Measurements from ENCODE around the gene SUSD6. TPM values are rescaled to one million over a fixed set of nuclear protein-coding genes. Genes with fewer than 3 reads are reported as not detected.

The SUSD6 gene
- total and polyA plus RNA-seq, 4 donors, result 16.0 to 75.1 (median 61.0) TPM

- WGBS, 2 donors, result 42 to 63% methylated on average over 4 of the region's 4 CpGs
- Histone ChIP-seq H3K9me3 (ENCODE audit: control insufficient read depth in 4 of 4, insufficient read depth in 3 of 4, low read length in 3 of 4) (no peaks in the 10 kb centered on the region), H3K27ac (ENCODE audit: low read depth in 1 of 2, low read length in 1 of 2) (peak overlapping the region in 1 of 2 donors; percentile 66), H3K36me3 (ENCODE audit: control insufficient read depth in 4 of 4, insufficient read depth in 4 of 4, low read length in 4 of 4) (peaks cover 2 to 29% (median 7%) of the 10 kb centered on the region in 4 donors), H3K27me3 (ENCODE audit: control insufficient read depth in 3 of 3, insufficient read depth in 3 of 3, low read length in 2 of 3) (no peaks in the 10 kb centered on the region), H3K4me3 (no peak overlapping the region), H3K4me1 (ENCODE audit: control insufficient read depth in 5 of 5, insufficient read depth in 5 of 5, low read length in 5 of 5) (peaks cover 24 to 46% (median 35%) of the 10 kb centered on the region in 5 donors), H3K9ac (ENCODE audit: insufficient read depth in 1 of 2, low read length in 2 of 2) (no peak overlapping the region)
- DNase-seq, result peak; percentile 82 to 90 (median 84)
- TF ChIP-seq CTCF (IDR thresholded peaks at IDR 0.05; ENCODE audit: control extremely low read depth, extremely low read depth), result no peak
- ATAC-seq (ENCODE audit: insufficient read depth, low FRiP score), result no peak
Measured at GRCh38 chr14:69711065-69711464, 99.7 kb downstream of the SUSD6 start.

GRCh38 chr14:69711477-69711876 lies 100.1 kb downstream of the SUSD6 start:
- whole genome bisulfite sequencing, 2 donors, result 12 to 13% methylated on average over 1 of the region's 1 CpG
- ATAC-seq (ENCODE audit: insufficient read depth, low FRiP score) (no peak), DNase-seq (no peak)
- H3K9me3 ChIP-seq (ENCODE audit: control insufficient read depth in 4 of 4, insufficient read depth in 3 of 4, low read length in 3 of 4), result no peaks in the 10 kb centered on the region
- no peak overlapping the region for H3K9ac ChIP-seq (ENCODE audit: insufficient read depth in 1 of 2, low read length in 2 of 2)
- H3K4me1 ChIP-seq (ENCODE audit: control insufficient read depth in 5 of 5, insufficient read depth in 5 of 5, low read length in 5 of 5), result peaks cover 28 to 50% (median 37%) of the 10 kb centered on the region in 5 donors
- no peak for TF ChIP-seq CTCF (IDR thresholded peaks at IDR 0.05; ENCODE audit: control extremely low read depth, extremely low read depth)
- peaks cover 2 to 26% (median 7%) of the 10 kb centered on the region in 4 donors for H3K36me3 ChIP-seq (ENCODE audit: control insufficient read depth in 4 of 4, insufficient read depth in 4 of 4, low read length in 4 of 4)
- peak overlapping the region; percentile 11 to 66 for H3K27ac ChIP-seq (ENCODE audit: low read depth in 1 of 2, low read length in 1 of 2)
- H3K27me3 ChIP-seq (ENCODE audit: control insufficient read depth in 3 of 3, insufficient read depth in 3 of 3, low read length in 2 of 3), result no peaks in the 10 kb centered on the region
- no peak overlapping the region for H3K4me3 ChIP-seq

DNA sequence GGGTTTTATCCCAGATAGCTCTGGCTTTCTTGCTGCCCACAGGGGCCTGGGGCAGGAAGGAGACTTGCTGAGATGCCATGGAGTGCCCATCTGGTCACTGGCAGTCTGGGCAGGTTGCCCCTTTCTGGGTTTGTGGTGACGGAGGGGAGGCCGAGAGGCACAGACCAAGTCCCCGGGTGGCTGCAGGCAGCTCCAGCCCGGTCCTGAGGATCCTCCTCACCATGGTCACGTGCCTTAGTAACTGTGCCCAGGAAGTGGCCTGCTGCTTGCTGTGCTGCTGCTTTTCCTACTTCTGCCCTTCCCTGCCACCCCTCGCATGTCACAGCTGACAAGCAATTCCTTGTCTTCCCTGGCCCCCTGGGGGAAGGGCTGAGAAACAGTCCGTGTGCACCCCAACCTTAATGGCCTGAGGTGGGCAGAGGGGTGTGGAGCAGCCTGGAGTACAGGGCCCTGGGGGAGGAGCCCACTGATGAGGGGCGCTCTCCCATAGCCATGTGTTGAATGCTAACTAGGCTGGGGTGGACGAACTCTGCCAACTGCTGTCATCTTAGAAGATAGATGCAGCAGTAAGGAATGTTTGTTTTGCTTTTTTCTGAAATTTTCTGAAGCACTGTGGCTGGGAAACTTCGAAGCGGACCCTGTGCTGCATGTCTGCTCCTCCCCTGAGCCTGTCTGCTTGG lies 100.6 kb downstream of the SUSD6 start:
- Histone ChIP-seq H3K4me1 (ENCODE audit: control insufficient read depth in 5 of 5, insufficient read depth in 5 of 5, low read length in 5 of 5) (peaks cover 30 to 52% (median 40%) of the 10 kb centered on the region in 5 donors), H3K9me3 (ENCODE audit: control insufficient read depth in 4 of 4, insufficient read depth in 3 of 4, low read length in 3 of 4) (no peaks in the 10 kb centered on the region), H3K36me3 (ENCODE audit: control insufficient read depth in 4 of 4, insufficient read depth in 4 of 4, low read length in 4 of 4) (peaks cover 2 to 25% (median 7%) of the 10 kb centered on the region in 4 donors), H3K27ac (ENCODE audit: low read depth in 1 of 2, low read length in 1 of 2) (peak overlapping the region; percentile 17 to 66), H3K4me3 (no peak overlapping the region), H3K9ac (ENCODE audit: insufficient read depth in 1 of 2, low read length in 2 of 2) (no peak overlapping the region), H3K27me3 (ENCODE audit: control insufficient read depth in 3 of 3, insufficient read depth in 3 of 3, low read length in 2 of 3) (no peaks in the 10 kb centered on the region)
- TF ChIP-seq CTCF (IDR thresholded peaks at IDR 0.05; ENCODE audit: control extremely low read depth, extremely low read depth), result no peak
- no peak for ATAC-seq (ENCODE audit: insufficient read depth, low FRiP score)
- DNase-seq, result peak in 1 of 3 donors; percentile 57
- 27 to 29% methylated on average over 11 of the region's 11 CpGs for WGBS, 2 donors
